GM19099 (cell line): ENCODE data around the gene MANSC4.

Experiments
- POLR2A ChIP-seq: IDR thresholded peaks from 3 replicates; pipeline ENCODE4 v1.6.1; 2011; ENCODE audit warnings: low read depth; ENCODE audit not compliant: insufficient read length; ENCODE audit errors: extremely low read depth

Gene MANSC4

GRCh38 chr12:27730097-27730588 lies 49.9 kb downstream of the MANSC4 start:
- TF ChIP-seq POLR2A: no peak

- TF ChIP-seq POLR2A: no peak
Observed at GRCh38 chr12:27723212-27723611, 56.8 kb downstream of the MANSC4 start.
